GM20000 (cell line): ENCODE measurements around the gene COLGALT1.

Source experiments
- DNase-seq: peaks from one replicate; pipeline ENCODE4 v3.0.0; 2012; ENCODE audit warnings: low spot score
- TF ChIP-seq, protein P1 (sequence below): IDR thresholded peaks from 2 replicates; pipeline ENCODE4 v1.5.1; 2012; ENCODE audit warnings: mild to moderate bottlenecking, control low read depth; ENCODE audit errors: extremely low read depth, missing control alignments

Gene COLGALT1

DNA sequence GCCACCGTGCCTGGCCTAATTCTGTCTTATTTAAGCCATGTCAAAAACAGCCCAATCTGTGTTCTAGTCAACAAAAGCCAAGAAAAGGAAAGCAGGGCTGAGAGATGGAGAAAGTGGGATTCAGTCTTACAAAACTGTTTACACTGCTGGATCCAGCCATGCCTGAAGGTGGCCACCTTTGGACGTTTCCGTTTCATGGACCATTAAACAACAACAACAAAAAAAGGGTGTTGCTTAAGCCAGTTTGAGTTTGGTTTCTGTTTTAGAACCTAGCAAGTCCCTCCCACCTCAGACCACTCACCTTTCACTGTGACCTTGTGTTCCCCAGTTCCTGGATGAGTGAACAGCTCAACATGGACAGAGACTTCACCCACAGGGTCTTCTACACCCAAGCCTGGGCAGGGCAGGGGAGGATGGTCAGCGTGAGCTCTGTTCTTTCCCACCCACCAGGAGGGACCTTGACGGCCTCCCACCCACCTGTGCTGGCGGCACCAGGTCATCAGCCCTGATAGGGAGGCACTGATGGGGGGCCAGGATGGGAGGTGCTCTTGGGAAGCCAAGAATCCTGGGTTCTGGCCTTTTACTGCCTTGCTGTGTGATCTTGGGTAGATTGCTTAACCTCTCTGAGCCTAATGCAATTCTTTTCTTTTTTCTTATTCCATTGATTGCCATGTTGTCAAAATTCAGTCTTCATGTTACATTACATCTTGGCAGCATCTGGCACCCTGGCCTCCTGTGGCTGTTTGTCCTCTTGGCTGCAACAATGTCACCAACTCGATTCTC lies 56.2 kb downstream of the COLGALT1 start:
- TF ChIP-seq, protein P1, sequence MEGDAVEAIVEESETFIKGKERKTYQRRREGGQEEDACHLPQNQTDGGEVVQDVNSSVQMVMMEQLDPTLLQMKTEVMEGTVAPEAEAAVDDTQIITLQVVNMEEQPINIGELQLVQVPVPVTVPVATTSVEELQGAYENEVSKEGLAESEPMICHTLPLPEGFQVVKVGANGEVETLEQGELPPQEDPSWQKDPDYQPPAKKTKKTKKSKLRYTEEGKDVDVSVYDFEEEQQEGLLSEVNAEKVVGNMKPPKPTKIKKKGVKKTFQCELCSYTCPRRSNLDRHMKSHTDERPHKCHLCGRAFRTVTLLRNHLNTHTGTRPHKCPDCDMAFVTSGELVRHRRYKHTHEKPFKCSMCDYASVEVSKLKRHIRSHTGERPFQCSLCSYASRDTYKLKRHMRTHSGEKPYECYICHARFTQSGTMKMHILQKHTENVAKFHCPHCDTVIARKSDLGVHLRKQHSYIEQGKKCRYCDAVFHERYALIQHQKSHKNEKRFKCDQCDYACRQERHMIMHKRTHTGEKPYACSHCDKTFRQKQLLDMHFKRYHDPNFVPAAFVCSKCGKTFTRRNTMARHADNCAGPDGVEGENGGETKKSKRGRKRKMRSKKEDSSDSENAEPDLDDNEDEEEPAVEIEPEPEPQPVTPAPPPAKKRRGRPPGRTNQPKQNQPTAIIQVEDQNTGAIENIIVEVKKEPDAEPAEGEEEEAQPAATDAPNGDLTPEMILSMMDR = no peak
- no peak for DNase-seq

DNA sequence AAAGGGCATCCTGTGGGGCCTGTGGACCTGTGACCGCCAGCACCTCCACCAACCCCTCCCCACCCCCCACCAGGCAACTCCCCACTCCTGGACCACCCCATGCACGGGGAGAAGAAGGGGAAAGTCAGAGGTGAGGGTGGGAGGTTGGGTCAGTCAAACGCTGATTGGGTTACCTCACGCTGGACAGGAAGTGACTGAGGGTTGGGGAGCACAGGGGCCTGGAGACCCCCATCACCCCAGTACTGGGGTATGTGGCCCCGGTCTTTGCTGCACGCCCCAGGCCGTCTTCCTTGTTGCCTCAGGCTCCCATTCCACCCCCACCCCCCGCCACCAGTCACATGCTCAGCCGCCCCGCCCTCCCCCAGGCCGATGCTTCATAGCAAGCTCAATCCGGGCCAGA lies 59.0 kb downstream of the COLGALT1 start:
- no peak for DNase-seq
- TF ChIP-seq, protein P1 = no peak

DNA sequence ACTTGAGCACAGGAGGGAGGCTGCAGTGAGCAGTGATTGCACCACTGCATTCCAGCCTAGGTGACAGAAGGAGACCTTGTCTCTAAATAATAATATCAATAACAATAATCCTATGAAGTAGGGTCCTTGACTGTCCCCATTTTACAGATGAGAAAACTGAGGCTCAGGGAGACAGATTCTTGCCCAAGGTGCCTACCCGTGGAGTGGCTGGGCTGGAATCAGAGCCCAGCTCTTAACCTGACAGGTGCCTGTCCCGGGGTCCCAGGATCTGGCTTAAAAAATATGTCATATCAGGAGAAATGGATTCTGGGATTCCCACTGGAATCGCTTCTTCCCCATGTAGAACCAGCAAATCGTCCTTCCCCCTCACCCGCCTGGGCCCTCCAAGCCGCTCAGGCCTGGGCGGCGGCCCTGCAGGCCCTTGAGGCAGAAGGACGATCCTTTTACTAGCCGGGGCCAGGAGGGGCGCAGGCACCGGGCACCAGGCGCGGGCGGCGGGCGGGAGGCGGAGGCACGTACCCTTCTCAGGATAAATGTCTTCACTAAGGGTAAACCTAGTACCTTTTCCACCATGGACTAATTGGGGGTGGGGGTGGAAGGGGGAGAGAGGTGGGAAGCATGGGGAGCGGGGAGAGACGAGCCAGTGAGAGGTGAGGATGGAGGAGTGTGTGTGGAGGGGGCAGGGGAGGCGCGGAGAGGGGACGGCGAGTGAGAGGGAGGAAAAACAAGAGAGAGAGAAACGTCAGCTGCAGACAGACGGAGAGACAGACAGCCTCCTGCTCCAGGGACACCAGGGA lies 60.6 kb downstream of the COLGALT1 start:
- TF ChIP-seq, protein P1 = no peak
- DNase-seq = no peak

DNA sequence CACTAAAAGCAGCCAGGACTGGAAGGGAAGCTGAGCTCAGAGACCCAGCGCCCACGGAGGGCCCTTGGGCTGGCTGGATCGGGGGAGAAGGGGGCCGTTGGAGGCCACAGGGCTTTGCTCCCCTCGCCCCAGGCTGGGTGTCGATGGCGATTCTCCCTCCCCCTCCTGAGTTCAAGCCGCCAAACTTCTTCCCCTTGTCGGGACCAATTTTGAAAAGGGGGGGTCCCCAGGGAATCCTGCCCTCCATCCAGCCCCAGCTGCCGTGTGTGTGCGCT lies 61.2 kb downstream of the COLGALT1 start:
- no peak for DNase-seq
- TF ChIP-seq, protein P1 = no peak

DNA sequence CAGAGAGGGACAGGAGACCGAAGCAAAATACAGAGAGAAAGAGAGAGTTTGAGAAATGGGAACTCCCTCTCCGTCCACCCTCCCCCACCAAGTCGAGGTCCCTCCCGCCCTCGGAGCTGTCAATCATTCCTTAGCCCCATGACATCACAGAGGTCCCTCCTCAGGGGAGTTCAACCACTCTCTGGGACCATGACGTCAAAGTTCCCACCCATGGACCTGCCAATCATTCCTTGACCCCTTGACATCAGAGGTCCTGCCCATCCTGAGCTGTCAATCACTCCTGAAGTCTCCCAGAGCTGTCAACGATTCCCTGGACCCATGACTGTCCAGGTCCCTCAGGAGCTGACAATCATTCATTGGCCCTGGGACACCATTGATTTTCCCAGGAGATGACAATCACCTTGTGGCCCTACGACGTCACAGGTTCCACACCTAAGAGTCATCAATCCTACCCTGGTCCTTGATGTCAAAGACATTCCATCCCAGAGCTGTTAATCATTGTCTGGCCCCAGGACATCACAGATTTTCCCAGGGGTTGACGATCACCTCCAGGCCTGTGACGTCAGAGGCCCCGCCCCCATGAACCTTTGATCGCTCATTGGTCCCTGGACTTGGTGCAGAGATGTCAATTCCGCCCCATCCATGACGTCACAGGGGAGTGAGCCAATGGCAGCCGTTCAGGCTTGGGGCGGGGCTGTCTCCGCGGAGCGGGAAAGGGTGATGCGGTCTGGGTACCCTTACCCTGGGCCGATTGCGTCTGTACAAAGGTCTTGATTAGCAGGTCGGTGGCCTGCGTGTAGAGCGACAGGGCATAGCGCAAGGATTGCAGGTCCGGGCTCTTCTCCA lies 61.7 kb downstream of the COLGALT1 start:
- DNase-seq = peak; percentile 77
- TF ChIP-seq, protein P1 = no peak

DNA sequence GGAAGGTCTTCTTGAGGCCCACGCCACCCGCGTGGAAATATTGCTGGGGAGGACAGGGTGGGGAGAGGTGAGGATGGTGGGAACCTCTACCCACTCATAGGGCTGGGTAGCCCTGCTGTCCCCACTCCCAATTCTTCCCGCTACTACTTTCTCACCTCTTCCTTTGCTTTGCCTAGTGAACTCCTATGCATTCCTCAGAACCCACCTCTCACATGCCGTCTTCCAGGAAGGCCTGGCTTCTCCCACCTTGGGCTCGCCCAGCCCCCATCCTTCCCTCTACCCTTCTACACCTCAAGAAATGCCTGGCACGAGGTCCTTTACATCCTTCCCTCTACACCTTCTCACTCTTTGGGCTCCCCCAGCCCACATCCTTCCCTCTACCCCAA lies 62.4 kb downstream of the COLGALT1 start:
- TF ChIP-seq, protein P1 = no peak
- DNase-seq = no peak
